T-helper 17 cell (primary cell): ENCODE results near the gene ADAMTS6. TPM values are rescaled to one million over a fixed set of nuclear protein-coding genes. Genes with fewer than 3 reads are reported as not detected.
"Not testable (repeated sequence)": the region's sequence is repeated elsewhere in the genome, so short reads cannot be mapped to it uniquely, and the experiment has no call there.

Source experiments
- ATAC-seq: fragments of 150-1000 bp; cut with Tn5 transposase; 2 replicates; pipeline ENCODE4 v1.10.0; 2021; ENCODE audit warnings: mild to moderate bottlenecking, moderate library complexity
- DNase-seq, 3 donors: peaks; one replicate each; pipeline versions ENCODE4 v3.0.0 to v3.0.0-alpha.2; 2020 to 2021
- H3K9me3 ChIP-seq: one replicate; pipeline ENCODE4 v1.7.0; 2013; ENCODE audit warnings: low read length, mild to moderate bottlenecking; ENCODE audit not compliant: control insufficient read depth, poor library complexity, severe bottlenecking
- H3K27ac Mint-ChIP-seq: one replicate; pipeline ENCODE4 v1.8.0; 2022; ENCODE audit warnings: mild to moderate bottlenecking, moderate library complexity, mixed read lengths
- H3K27me3 Mint-ChIP-seq: one replicate; pipeline ENCODE4 v1.8.0; 2022; ENCODE audit warnings: mixed read lengths
- H3K36me3 Mint-ChIP-seq: one replicate; pipeline ENCODE4 v1.8.0; 2022; ENCODE audit warnings: low read depth, mixed read lengths
- H3K4me1 Mint-ChIP-seq: one replicate; pipeline ENCODE4 v1.8.0; 2022; ENCODE audit warnings: mild to moderate bottlenecking, mixed read lengths
- H3K4me3 Mint-ChIP-seq: one replicate; pipeline ENCODE4 v1.8.0; 2022; ENCODE audit warnings: mild to moderate bottlenecking, moderate library complexity, mixed read lengths
- total RNA-seq, 4 donors: library from RNA in 2 of 4; stranded (reverse) in 2 of 4; gene quantifications; one replicate each; pipeline ENCODE4 v1.2.3 and lab custom pipeline; 2022 to 2026

Gene ADAMTS6
- total RNA-seq, 2 donors from 2014 or later, result 1.4 to 2.4 TPM

DNA sequence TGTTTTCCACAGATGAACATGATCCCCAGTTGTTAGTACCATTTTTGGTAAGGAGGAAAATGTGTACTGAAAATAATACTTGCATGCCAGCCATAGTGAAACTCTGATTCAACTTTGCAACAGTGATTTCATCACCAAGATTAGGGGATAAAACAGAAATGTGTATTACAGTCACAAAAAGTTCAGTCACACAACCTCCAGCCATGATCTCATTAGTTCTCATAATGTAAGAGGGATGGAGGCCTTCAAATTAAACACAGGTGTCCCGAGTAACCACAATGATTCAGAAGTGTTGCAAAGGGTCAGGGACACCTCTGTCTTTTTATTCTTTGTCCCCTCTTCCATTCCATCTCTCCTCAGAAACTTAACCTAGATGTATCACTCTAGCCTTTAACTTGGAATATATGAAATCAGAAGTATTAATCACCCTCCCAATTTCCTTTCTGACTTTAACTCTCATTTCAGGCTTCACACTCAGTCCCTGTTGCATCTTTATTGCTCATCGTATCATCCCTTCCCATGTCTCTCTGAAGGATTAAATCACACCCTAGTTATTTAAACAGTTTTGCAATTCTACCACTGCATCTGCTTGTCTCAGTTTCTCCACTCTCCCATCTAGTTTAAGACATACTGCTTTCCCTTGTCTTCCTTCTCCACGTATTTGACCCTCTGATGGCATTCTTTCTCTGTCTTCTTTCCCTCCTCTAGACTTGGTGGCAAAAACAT lies 291.2 kb downstream of the ADAMTS6 start:
- H3K36me3 Mint-ChIP-seq, result peaks cover 5% of the 10 kb centered on the region
- ATAC-seq (no peak), DNase-seq (no peak)
- no peak overlapping the region for H3K27ac Mint-ChIP-seq
- H3K27me3 Mint-ChIP-seq, result peaks cover 5% of the 10 kb centered on the region
- H3K4me1 Mint-ChIP-seq, result no peaks in the 10 kb centered on the region
- H3K9me3 ChIP-seq, result no peaks in the 10 kb centered on the region
- H3K4me3 Mint-ChIP-seq, result no peak overlapping the region

DNA sequence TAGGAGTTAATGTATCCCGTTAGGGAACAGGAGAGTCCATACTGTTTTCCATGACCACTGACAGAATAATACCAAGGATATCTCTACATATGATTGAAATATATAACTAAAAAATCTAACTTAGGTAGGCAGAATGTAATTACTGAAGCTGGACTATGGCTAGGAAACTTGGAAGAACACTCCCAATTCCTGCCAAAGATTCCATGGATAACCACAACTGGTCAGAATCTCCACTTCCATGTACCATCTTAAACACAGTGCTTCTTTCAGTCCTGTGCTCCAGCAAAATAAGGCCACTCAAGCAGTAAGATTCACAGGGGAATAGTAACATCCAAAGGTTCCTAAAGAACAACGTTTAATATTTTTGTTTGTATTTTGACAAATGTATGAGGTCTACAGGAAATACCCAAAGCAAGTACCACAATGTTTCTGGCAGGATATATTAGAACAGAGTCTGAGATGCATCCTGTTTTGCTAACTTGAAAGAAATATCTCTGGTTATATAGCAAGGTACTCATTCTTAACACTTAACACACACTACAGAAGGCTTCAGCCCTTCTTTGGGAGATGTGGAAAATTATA lies 295.0 kb downstream of the ADAMTS6 start:
- ATAC-seq, result no peak

DNA sequence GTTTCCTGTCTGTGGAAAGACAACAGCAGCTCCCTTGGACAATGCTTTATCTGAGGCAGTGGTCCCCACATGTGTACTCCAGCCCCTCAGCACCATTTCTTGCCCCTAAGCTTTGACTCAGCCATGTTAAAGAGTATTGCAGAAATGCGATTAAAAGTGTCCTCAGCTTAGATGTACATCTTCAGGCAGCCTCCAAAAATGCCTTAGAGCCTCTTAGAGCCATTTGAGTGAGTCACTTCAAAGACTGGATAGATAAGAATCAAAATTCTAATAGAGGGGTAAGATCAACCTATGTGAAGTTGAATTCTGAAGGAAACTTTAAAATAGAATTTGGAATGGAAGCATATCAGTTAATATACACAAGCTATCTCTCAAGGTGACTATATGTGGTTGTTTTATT lies 296.3 kb downstream of the ADAMTS6 start:
- no peaks in the 10 kb centered on the region for H3K9me3 ChIP-seq

More for the DNA sequence above, 295.0 kb downstream of the ADAMTS6 start:
- no peak for DNase-seq
- Mint-ChIP-seq H3K27me3 (no peaks in the 10 kb centered on the region), H3K4me3 (no peak overlapping the region), H3K4me1 (no peaks in the 10 kb centered on the region), H3K36me3 (peaks cover 5% of the 10 kb centered on the region), H3K27ac (no peak overlapping the region)
- H3K9me3 ChIP-seq, result no peaks in the 10 kb centered on the region

DNA sequence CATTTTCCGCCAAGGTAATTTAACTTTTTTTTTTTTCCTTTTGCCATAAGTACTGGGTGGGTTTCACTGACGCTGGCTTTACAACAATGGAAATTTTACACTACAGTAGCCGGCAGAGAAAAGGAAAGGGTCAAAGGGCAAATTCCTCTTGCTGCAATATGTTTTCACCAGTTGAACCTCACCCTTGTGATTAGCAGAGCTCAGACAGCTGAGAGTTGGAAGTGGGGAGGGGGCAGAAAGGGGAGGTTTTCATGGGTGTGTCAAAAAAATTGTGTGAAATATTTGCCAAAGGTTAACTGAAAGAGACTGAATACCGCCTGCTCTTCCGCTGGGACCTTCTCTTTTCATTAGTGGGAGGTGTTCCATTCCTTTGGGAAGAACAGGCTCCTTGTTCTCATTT lies 296.9 kb downstream of the ADAMTS6 start:
- H3K4me1 Mint-ChIP-seq, result peaks cover 3% of the 10 kb centered on the region
- no peaks in the 10 kb centered on the region for H3K9me3 ChIP-seq
- no peak for ATAC-seq
- DNase-seq, result no peak
- H3K27ac Mint-ChIP-seq, result no peak overlapping the region
- H3K36me3 Mint-ChIP-seq, result peaks cover 3% of the 10 kb centered on the region
- peaks cover 5% of the 10 kb centered on the region for H3K27me3 Mint-ChIP-seq
- no peak overlapping the region for H3K4me3 Mint-ChIP-seq

More for the DNA sequence above, 296.3 kb downstream of the ADAMTS6 start:
- Mint-ChIP-seq H3K36me3 (peaks cover under 1% of the 10 kb centered on the region), H3K4me3 (no peak overlapping the region), H3K27me3 (peaks cover 2% of the 10 kb centered on the region), H3K27ac (no peak overlapping the region), H3K4me1 (peaks cover under 1% of the 10 kb centered on the region)
- no peak for ATAC-seq
- no peak for DNase-seq

DNA sequence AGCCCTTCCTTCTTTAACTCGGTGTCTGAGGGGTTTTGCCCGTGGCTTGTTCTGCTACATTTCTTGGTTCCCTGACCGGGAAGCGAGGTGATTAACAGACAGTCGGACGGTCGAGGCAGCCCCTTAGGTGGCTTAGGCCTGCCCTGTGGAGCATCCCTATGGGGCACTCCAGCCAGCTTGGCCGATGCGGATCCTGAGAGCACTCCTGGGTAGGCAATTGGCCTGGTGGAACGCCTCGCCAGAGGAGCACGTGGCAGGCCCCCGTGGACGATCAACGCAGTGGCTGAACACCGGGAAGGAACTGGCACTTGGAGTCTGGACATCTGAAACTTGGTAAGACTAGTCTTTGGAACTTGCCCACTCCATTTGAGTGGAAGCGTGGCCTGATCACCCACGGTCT lies 307.5 kb downstream of the ADAMTS6 start:
- DNase-seq, H3K4me1 Mint-ChIP-seq, H3K4me3 Mint-ChIP-seq, H3K36me3 Mint-ChIP-seq, ATAC-seq, H3K27ac Mint-ChIP-seq, H3K9me3 ChIP-seq: not testable (repeated sequence)
- H3K27me3 Mint-ChIP-seq, result peaks cover 17% of the 10 kb centered on the region

- peaks cover 17% of the 10 kb centered on the region for H3K27me3 Mint-ChIP-seq
- H3K9me3 ChIP-seq, result no peaks in the 10 kb centered on the region
- H3K4me3 Mint-ChIP-seq, result no peak overlapping the region
- ATAC-seq (no peak), DNase-seq (no peak)
- H3K27ac Mint-ChIP-seq, result no peak overlapping the region
- H3K36me3 Mint-ChIP-seq, result no peaks in the 10 kb centered on the region
- H3K4me1 Mint-ChIP-seq, result no peaks in the 10 kb centered on the region
Observed at GRCh38 chr5:65173130-65173525, 308.6 kb downstream of the ADAMTS6 start.

- no peaks in the 10 kb centered on the region for H3K36me3 Mint-ChIP-seq
- H3K9me3 ChIP-seq, result no peaks in the 10 kb centered on the region
- H3K27ac Mint-ChIP-seq, result no peak overlapping the region
- DNase-seq, result no peak
- no peak overlapping the region for H3K4me3 Mint-ChIP-seq
- no peak for ATAC-seq
- H3K4me1 Mint-ChIP-seq, result no peaks in the 10 kb centered on the region
- peaks cover 17% of the 10 kb centered on the region for H3K27me3 Mint-ChIP-seq
Observed at GRCh38 chr5:65172486-65173129, 309.1 kb downstream of the ADAMTS6 start.

GRCh38 chr5:65171645-65172044 lies 310.1 kb downstream of the ADAMTS6 start:
- Mint-ChIP-seq H3K36me3 (peaks cover 2% of the 10 kb centered on the region), H3K4me1 (no peaks in the 10 kb centered on the region), H3K27ac (no peak overlapping the region), H3K4me3 (no peak overlapping the region), H3K27me3 (peaks cover 17% of the 10 kb centered on the region)
- DNase-seq (no peak), ATAC-seq (no peak)
- no peaks in the 10 kb centered on the region for H3K9me3 ChIP-seq

DNA sequence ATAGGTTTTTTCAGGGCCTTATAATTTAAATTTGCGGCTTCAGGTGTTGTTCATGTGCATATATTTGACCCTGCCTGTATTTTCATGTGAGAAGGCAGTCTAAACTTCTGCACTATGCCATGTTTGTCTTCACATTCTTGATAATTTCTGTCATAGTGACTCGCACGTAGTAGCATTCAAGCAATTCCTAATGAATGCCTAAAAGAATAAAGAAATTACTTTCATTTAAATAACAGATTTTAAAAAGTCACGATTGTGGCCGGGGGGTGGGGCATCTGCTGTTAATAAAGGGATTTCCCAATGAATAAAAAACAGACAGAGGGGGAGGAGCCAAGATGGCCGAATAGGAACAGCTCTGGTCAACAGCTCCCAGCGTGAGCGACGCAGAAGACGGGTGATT lies 318.0 kb downstream of the ADAMTS6 start:
- ATAC-seq, result no peak
- no peaks in the 10 kb centered on the region for H3K4me1 Mint-ChIP-seq
- H3K36me3 Mint-ChIP-seq, result peaks cover 3% of the 10 kb centered on the region
- no peak overlapping the region for H3K4me3 Mint-ChIP-seq
- H3K27ac Mint-ChIP-seq, result no peak overlapping the region
- no peaks in the 10 kb centered on the region for H3K27me3 Mint-ChIP-seq
- no peak for DNase-seq
- no peaks in the 10 kb centered on the region for H3K9me3 ChIP-seq

- no peak for DNase-seq
- H3K9me3 ChIP-seq, result no peaks in the 10 kb centered on the region
- H3K4me1 Mint-ChIP-seq, result no peaks in the 10 kb centered on the region
- no peak overlapping the region for H3K27ac Mint-ChIP-seq
- H3K4me3 Mint-ChIP-seq, result no peak overlapping the region
- ATAC-seq, result no peak
- H3K27me3 Mint-ChIP-seq, result no peaks in the 10 kb centered on the region
- H3K36me3 Mint-ChIP-seq, result peaks cover 2% of the 10 kb centered on the region
Observed at GRCh38 chr5:65161655-65162054, 320.1 kb downstream of the ADAMTS6 start.

- Mint-ChIP-seq H3K27me3 (peaks cover 5% of the 10 kb centered on the region), H3K36me3 (peaks cover 2% of the 10 kb centered on the region), H3K4me1 (no peaks in the 10 kb centered on the region), H3K27ac (no peak overlapping the region), H3K4me3 (no peak overlapping the region)
- H3K9me3 ChIP-seq, result no peaks in the 10 kb centered on the region
- DNase-seq (no peak), ATAC-seq (no peak)
Observed at GRCh38 chr5:65157906-65158603, 323.7 kb downstream of the ADAMTS6 start.

GRCh38 chr5:65156933-65157332 lies 324.8 kb downstream of the ADAMTS6 start:
- DNase-seq, result no peak
- no peak for ATAC-seq
- peaks cover 2% of the 10 kb centered on the region for H3K36me3 Mint-ChIP-seq
- peaks cover 5% of the 10 kb centered on the region for H3K27me3 Mint-ChIP-seq
- no peak overlapping the region for H3K4me3 Mint-ChIP-seq
- no peaks in the 10 kb centered on the region for H3K9me3 ChIP-seq
- H3K4me1 Mint-ChIP-seq, result no peaks in the 10 kb centered on the region
- H3K27ac Mint-ChIP-seq, result no peak overlapping the region

DNA sequence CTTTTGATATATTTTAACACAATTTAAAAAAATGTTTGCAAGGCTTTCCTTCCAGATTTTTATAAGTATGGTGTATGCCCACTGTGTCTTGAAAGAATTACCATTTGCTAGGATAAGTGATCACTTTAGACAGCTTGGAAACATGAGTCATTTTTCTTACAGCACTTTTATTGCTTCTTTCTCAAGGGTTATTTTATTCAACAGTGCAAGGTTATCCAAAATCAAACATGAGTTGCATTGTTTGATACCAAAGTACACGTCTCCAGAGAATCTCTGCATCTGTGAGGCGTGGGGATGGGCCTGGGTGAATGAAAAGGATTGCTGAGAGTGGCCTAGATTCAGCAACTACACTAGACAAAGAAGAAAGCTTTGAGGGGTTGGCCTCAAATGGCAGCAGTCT lies 329.6 kb downstream of the ADAMTS6 start:
- H3K9me3 ChIP-seq, result no peaks in the 10 kb centered on the region
- H3K36me3 Mint-ChIP-seq, result no peaks in the 10 kb centered on the region
- no peak overlapping the region for H3K4me3 Mint-ChIP-seq
- peaks cover 5% of the 10 kb centered on the region for H3K27me3 Mint-ChIP-seq
- DNase-seq (no peak), ATAC-seq (no peak)
- no peak overlapping the region for H3K27ac Mint-ChIP-seq
- H3K4me1 Mint-ChIP-seq, result no peaks in the 10 kb centered on the region
